HG02973 (cell line): ENCODE data around the gene B3GLCT.

Experiments used
- ATAC-seq: cut with Tn5 transposase; IDR thresholded peaks from one replicate; pipeline ENCODE4 v1.9.1; 2021; ENCODE audit warnings: moderate library complexity; ENCODE audit not compliant: unreplicated experiment

The B3GLCT gene

DNA sequence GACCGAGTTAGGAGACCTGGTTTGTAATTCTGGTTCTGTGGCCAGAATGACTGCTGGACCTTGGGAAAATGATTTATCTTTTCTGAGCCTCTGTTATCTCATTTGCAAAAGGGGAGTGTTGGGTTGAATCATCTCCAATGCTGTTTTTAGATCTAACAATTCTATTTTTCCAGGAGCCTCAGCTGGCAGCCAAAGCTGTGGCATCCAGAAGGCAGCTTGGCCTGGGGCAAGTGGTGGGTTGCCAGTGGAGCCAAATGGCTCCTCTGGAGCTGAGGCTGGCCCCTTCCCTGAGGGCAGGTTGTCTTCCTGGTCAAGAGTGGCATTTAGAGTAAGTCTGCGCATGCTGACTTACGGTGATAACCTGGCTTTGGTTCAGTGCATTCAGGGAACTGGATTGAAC, 21.3 kb downstream of the B3GLCT start:
- no peak for ATAC-seq

DNA sequence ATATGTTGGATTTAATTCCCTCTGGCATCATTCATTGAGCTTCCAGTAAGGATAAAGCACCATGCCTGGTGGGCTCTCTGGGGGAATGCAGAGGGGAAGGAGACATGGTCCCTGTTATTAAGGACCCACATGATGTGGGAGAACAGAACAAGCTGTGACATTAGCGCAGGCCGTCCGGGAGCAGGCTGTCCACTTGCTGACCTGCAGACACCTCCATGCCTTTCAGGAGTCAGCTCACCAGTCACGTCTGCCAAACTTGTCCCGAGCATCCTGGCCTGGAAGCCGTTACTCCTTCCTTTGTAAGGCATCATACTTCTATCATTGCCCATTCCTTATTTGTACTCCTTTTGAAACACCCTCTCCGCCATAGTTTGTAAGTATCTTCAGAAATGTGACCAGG, 23.4 kb downstream of the B3GLCT start:
- ATAC-seq, result no peak

DNA sequence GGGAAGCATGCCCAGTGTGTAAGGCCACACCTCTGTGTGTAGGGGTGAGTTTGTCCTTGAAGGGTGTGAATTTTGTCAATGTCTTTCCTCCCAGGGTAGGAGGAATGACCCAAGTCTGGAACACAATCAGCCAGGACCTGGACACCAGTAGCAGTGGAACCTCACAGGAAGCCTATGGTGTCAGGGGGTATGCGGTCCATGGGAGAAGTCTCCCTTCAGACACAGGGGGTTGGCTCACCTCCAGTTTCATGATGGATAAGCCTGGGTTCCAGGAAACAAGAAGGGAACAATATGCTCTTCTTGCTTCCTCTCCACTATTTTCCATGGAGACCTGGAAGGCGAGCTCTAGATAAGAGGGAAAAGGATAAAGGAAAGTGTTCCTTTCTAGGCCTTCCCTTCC, 23.9 kb downstream of the B3GLCT start:
- no peak for ATAC-seq

DNA sequence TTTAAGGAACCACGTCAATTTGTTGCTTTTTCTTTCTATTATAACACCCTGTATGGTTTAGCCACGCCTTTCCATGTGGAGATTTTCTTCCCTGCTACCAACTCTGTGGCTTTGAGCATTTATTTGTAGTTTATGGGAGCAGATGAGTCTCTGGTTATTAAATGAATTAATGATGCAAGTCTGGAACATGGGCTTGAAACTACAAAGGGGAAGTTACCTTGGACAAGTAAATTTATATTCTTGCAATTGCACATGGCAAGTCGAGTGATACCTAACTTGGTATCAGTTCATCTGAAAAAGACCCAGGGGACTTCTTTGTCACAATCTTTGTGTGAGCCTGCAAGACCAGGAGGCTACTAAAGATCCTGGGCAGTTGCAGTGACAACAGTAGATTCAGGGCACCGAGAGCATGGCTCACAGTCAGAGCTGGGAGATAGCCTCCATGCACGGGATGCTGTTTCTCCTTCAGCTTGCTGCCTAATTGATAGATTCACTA, 24.4 kb downstream of the B3GLCT start:
- no peak for ATAC-seq

DNA sequence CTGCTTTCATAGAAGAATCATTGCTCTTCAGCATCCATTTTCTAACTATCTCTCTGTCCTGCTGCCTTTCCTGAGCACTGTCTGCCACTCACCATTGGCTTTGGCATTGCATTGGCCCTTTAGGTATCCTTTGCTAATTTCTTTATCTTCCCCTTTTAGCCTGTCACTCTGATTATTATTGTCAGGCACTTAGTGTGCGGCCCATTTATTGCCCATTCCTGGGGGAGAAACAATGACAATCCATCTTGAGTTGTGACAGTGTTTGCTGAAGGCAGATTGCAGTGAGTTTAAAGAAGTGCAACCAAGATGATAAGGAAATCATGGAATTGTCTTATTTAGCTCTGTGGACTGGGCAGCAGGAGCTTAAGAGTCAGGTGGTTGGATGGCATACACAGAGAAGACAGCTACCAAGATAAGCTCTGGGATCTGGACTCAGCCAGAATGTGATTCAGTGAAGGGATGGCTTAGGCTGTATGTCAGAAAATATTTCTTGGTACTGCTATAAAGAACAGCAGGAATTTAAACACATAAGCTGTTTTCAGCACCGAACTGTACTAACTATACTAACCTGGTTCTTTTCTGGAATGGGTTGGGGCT, 25.3 kb downstream of the B3GLCT start:
- no peak for ATAC-seq

DNA sequence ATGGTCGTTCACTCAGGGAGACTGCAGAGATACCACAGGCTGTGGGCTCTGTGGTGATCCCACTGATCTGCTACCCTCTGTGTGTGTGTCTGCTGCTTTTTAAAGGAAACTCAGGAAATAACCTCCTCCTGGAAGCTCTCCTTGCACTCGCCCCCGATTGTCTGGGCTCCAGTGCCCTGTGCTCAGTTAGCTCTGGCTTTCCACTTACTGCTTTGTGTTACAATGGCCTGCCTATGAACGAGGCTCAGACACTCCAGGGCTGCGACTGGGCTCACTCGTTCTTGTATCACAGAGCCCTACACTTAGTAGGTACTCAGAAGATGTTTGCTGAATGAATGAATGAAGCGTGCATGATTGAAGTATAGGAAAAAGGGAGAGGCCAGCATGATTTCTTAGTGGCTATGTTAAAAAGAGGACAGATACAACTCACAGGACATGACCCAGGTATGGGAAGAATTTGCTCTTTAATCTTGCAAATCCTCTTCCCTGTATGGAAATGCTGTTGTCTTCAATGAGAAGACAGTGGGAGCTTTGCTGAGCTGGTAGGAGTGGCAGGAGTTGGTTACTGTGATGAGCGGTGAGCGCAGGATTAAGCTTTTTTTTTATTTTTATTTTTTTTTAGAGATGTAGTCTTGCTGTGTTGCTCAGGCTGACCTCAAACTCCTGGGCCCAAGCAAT, 26.4 kb downstream of the B3GLCT start:
- no peak for ATAC-seq

DNA sequence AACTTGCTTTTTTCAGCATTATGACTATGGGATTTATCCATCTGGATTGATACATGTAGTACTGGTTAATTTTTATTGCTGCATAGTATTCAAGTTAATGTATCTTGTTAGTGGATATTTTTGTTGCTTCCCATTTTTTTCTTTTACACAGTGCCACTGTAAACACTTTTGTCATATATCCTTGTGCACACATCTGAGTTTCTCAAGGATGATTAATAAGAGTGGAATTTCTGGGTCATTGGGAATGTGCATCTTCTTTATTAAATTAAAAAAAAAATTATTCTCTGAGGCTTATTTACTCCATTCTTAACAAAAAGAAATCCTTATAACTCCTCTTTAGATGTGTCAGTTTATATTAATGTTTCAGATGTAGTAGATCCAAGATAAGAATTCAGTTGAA, 27.3 kb downstream of the B3GLCT start:
- ATAC-seq, result no peak

DNA sequence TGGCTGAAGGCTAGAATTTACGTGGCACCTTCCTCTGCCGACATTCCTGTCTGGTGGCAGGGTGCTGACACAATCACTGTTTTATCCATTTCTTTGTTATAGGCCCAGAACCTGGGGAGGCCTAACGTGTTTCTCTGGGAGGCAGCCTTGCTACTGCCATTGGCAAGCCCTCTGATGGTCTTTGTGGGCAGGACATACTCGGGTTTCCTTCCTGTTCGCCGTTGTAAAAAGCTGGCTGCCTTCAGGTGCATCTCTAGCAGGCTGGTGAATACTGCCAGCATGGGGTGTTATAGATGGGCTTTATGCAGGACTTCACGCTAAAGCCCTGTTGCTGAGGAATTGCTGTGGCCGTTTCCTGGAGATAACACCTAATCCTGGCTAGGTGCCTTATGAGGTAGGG, 28.1 kb downstream of the B3GLCT start:
- no peak for ATAC-seq

DNA sequence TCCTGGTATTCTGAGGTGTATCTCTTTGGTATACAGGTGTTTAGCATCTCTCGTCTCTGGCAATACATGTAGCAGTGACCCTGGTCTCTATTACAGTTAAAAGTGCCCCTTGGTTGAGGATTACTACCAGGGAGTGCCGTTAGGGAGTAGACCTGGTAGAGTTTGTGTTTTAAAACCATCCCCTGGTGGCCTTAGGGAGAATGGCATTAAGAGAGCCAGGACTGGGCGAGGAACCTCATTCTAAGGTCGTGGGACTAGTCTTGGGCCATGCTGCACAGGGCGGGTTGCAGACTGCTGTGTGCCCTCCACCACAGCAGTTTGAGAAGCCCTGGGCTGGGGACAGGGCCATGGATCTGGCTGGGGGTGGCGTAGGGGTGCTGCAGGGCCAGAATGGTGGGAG, 35.0 kb downstream of the B3GLCT start:
- no peak for ATAC-seq

DNA sequence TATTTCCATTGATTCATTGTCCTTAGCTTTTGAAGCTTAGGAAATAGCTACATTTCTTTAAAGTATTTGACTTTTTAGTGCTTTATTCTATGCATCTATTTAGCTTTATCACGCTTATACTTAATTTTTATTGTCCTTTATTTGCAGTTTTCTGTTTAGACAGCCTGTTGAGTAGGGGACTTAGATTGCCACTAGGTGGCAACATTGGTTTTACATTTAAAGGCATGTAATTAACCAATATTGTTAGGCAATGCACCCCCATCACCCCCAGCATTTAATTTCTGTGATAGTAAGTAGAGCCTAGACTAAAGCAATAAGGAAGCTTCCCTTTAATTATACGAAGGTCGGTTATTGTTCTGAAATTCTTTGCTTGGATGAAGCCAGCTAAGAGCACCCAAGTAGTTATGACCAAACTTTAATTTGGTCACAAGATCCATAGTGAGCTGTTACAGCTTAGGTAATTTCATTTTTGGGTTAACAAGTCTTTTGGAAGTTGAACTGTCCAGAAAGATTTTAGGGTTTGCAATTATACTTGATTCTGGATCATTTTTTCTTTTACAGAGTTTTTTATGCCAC, 36.5 kb downstream of the B3GLCT start:
- no peak for ATAC-seq

DNA sequence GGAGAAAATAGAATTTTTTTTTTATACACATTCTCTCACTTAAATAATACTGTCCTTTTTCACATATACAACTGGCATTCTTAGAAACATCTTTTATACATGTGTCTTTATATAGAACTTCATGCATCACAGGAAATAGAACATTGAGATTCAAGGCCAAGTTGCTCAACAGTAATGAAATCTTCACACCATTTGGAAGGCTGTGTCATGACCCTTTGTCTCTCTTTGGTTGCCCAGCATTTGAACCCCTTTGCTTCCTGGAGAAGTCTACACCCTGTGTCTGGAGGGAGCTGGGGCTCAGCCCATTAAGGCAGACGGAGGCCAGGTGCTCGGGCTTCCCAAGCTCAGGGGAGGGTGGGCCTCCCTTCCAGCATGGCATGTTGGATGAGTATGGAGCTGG, 41.1 kb downstream of the B3GLCT start:
- no peak for ATAC-seq

DNA sequence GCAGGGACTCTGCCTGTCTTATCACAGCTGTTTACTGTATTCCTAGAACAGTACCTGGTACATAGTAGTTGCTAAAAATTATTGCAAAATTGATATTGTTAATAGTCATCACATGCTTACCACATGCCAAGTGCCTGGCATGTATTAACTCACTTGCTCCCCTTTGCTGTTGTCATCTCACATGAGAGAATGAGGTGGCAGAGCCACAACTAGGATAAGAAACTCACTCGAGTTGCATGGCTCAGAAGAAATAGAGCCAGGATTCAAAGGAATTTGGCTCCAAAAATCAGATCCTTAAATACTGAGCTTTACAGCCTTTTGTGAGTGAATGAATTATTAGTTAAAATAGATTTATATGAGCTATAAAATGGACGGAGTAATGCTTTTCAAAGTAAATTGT, 42.6 kb downstream of the B3GLCT start:
- no peak for ATAC-seq

DNA sequence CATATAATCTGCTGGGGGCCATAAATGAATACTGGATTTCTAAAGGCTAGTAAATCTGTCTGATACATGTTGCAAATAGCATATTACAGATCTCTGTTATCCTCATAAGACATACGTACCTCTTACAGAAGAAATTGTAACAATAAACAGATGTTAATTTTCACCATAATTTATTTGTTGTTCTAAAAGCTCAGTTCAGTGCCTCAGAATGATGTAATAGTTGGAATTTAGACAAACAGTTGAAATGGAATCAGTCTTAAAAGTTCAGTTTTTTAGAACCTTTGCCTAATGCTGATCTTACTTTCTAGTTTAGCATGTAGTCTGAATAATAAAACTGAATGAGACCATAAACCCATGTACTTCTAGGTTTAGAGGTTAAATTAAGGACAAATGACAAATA, 43.1 kb downstream of the B3GLCT start:
- no peak for ATAC-seq

DNA sequence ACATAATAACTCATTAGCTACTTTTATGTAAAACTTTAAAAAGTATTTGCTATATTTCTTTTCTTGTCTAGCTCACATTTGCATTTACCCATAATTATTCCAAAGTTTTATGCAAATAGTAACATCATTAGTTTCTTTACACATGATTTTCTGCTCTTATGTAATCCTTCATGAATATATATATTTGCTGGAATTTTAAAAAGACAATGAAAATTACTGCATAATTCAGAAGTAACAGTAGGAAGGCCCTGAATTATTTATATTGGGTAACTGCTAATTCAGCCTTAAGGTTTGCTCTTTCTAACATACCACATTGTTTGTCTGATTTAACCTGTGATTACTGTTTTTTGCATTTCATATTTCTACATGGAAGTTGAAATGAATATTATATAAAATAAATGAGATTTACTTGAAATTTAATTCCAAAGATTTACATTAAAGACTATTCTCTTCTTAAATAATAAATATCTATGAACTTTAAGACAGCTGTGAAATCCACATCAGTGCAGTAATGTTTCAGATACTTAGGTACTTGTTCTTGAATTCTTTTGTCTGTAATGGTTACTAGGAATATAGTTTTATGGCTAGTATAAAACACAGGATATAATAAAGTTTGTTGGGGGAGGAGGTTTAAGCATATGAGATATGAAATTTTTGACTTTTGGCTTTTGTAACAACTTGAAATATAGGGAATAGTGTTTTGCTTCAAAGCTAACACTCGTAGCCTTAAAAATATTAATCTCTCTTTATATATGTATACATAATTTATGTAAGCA, 46.0 kb downstream of the B3GLCT start:
- ATAC-seq, result no peak

DNA sequence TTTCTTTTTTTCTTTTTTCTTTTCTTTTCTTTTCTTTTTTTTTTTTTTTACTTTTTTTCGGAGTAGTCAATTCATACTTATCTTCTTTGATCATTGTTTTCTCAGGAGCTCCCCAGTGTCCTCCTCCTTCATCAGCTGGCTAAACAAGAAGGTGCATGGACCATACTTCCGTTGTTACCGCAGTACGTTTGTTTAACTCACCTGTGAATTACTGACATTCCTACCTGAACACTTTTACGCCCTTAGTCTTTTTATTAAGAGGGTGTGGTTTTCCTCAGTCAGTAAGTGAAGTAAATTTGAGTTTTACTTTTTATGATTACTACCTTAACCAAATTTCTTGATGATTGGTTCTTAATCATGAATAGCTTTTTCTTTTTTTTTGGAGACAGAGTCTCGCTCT, 47.1 kb downstream of the B3GLCT start:
- ATAC-seq, result no peak

DNA sequence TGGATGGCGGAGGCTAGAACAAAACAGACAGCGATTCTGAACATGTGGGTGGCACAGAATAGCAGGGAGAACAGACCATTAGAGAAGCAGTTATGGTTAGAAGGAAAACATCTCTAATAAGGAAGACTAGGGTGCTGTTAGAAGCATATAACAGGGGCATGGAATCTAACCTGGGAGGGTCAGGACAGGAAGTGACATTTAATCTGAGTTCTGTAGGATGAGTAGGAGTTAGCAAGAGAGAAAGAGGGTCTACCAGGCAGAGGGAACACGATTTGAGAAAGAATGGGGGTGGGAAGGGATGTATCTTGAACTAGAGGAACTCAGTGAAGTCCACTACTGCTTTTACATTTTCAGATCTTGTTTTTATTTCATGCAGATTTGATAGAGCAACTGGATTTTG, 48.6 kb downstream of the B3GLCT start:
- ATAC-seq, result no peak

DNA sequence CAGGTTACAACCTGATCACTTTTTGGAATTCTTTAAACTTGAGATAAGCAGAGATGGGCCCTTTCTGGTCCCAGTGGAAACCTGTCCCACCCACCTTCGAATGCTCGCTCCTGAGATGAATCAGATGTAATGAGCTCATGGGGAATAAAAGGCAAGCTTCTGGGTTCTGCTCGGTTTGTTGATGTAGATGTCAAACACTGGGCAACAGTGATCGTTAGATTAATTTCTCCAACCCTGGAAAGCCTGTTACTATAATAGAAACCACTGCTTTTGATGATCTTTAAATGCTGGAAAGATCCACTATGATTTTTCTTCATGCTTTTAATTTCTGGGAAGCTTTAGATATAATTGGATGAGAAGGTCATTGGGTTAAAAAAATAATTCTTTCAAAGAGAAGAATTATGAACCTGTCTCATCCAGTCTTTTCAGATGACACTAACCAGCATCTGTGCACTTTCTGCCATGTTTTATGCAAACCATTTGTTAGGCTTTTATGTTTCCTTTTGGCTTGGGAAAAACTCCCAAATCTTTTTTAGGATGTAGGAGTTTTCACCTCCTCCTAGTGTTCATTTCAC, 49.3 kb downstream of the B3GLCT start:
- no peak for ATAC-seq

DNA sequence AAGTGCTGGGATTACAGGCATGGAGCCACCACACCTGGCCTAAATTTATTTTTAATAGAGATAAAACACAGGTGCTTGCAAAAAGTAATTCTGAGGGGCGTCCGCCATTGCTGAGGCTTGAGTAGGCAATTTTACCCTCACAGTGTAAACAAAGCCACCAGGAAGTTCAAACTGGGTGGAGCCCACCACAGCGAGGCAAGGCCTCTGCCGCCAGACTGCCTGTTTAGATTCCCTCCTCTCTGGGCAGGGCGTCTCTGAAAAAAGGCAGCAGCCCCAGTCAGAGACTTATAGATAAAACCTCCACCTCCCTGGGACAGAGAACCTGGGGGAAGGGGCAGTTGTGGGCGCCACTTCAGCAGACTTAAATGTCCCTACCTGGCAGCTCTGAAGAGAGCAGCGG, 50.7 kb downstream of the B3GLCT start:
- no peak for ATAC-seq

DNA sequence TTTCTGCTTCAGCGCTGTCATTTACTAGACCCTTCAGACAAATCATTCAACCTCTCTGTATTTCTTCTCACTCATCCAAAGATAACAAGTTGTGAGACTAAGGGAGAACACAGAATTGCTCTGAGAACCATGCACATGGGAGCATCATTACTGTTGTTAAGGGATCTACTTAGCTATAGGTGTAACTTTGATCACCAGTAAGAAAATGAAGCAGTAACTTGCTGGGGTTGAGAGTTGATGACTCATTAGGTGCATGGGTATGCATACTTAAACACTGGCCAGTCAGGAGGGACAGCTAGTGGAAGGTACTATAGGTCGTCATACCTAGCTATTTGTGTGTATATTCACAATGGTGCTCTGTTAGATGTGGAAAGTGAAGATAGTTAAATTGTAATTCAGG, 61.5 kb downstream of the B3GLCT start:
- ATAC-seq, result no peak

DNA sequence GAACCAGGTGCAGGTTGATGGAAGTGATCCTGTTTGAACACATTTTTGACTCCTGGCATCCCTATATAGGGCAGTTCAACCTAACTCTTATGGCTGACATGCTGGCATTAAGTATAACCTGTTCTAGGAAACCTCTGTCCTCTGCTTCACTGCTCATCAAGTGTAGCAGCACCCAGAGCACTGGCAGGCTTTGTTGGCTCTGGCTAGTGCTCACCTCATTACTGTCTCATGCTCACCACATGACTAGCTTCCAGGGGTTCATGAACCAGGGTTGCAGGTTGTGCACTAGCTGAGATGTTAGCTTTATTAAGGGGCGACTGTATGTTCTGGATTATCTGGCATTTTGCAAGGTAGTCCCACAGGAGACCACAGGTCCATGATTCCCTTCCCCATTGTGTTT, 63.6 kb downstream of the B3GLCT start:
- ATAC-seq, result no peak

DNA sequence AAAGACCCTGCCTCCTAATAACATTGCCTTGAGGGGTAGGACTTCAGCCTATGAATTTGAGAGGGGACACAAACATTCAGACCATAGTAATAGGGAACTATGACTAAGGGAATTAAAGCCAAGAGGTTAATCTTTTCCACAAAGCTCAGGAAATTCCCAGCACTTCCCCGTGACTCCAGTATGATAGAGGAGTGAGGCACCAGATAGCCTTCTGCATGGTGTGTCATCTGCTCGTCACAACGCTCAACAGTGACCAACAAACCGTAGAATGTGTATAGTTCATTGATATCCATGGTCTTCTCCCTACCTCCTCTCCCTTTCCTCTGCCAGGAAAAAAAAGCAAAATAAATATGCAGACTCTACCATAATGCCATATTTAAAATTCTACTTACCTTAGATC, 64.4 kb downstream of the B3GLCT start:
- no peak for ATAC-seq
